Astrocyte (in vitro differentiated cells and primary cell): ENCODE measurements around the gene ITGBL1. TPM values are rescaled to one million over a fixed set of nuclear protein-coding genes. Genes with fewer than 3 reads are reported as not detected.

Experiments used
- DNase-seq: peaks from one replicate; pipeline ENCODE4 v3.0.0-alpha.2; 2010; ENCODE audit warnings: low read depth
- FAIRE-seq: peaks from 2 replicates; lab custom pipeline; 2011; peaks lifted over from hg19 to GRCh38; lab: Jason Lieb, UNC
- H2AFZ ChIP-seq: 2 replicates; pipeline ENCODE4 v1.6.0; 2012; ENCODE audit warnings: low read depth, low read length, inconsistent platforms
- H3K27ac ChIP-seq: 2 replicates; pipeline ENCODE4 v1.5.1; 2011; ENCODE audit warnings: low read depth, low read length, inconsistent platforms
- H3K27me3 ChIP-seq: 2 replicates; pipeline ENCODE4 v1.6.0; 2011; ENCODE audit warnings: low read length, inconsistent platforms; ENCODE audit not compliant: insufficient read depth
- H3K36me3 ChIP-seq: 2 replicates; pipeline ENCODE4 v1.5.1; 2011; ENCODE audit warnings: low read length, inconsistent platforms; ENCODE audit not compliant: insufficient read depth
- H3K4me1 ChIP-seq: 2 replicates; pipeline ENCODE4 v1.5.1; 2011; ENCODE audit warnings: low read length, inconsistent platforms; ENCODE audit not compliant: insufficient read depth
- H3K4me2 ChIP-seq: 2 replicates; pipeline ENCODE4 v1.6.0; 2012; ENCODE audit warnings: low read length, inconsistent platforms
- H3K4me3 ChIP-seq: 2 replicates; pipeline ENCODE4 v1.5.1; 2011; ENCODE audit warnings: low read depth, mild to moderate bottlenecking, low read length, inconsistent platforms; ENCODE audit not compliant: insufficient read depth
- H3K79me2 ChIP-seq: 2 replicates; pipeline ENCODE4 v1.6.0; 2012; ENCODE audit warnings: mild to moderate bottlenecking, low read length, inconsistent platforms; ENCODE audit not compliant: insufficient read depth
- H3K9ac ChIP-seq: 2 replicates; pipeline ENCODE4 v1.6.0; 2012; ENCODE audit warnings: mild to moderate bottlenecking, low read length, inconsistent platforms
- H3K9me3 ChIP-seq: 2 replicates; pipeline ENCODE4 v1.5.1; 2012; ENCODE audit warnings: low read depth, mild to moderate bottlenecking, low read length, inconsistent platforms; ENCODE audit not compliant: insufficient read depth
- H4K20me1 ChIP-seq: 2 replicates; pipeline ENCODE4 v1.6.0; 2012; ENCODE audit warnings: low read length, inconsistent platforms; ENCODE audit not compliant: insufficient read depth
- H3K27ac Mint-ChIP-seq: one replicate; pipeline ENCODE4 v1.8.0; 2021; ENCODE audit warnings: mild to moderate bottlenecking, mixed read lengths; ENCODE audit not compliant: unreplicated experiment
- H3K27me3 Mint-ChIP-seq: one replicate; pipeline ENCODE4 v1.8.0; 2021; ENCODE audit warnings: low read depth, mixed read lengths; ENCODE audit not compliant: unreplicated experiment
- H3K36me3 Mint-ChIP-seq: one replicate; pipeline ENCODE4 v1.8.0; 2021; ENCODE audit warnings: low read depth, mixed read lengths; ENCODE audit not compliant: unreplicated experiment
- H3K4me1 Mint-ChIP-seq: one replicate; pipeline ENCODE4 v1.8.0; 2021; ENCODE audit warnings: low read depth, mixed read lengths; ENCODE audit not compliant: unreplicated experiment
- H3K4me3 Mint-ChIP-seq: one replicate; pipeline ENCODE4 v1.8.0; 2021; ENCODE audit warnings: mild to moderate bottlenecking, moderate library complexity, mixed read lengths; ENCODE audit not compliant: unreplicated experiment
- H3K9me3 Mint-ChIP-seq: one replicate; pipeline ENCODE4 v1.8.0; 2021; ENCODE audit warnings: mild to moderate bottlenecking, mixed read lengths; ENCODE audit not compliant: unreplicated experiment
- EZH2 ChIP-seq: IDR thresholded peaks from 2 replicates; pipeline ENCODE4 v1.6.1; 2012; ENCODE audit warnings: mild to moderate bottlenecking, low read length, inconsistent platforms; ENCODE audit not compliant: insufficient read depth
- total RNA-seq: library from RNA; stranded (reverse); gene quantifications from 2 replicates; pipeline ENCODE4 v1.2.1, GENCODE V29; 2021
- TF ChIP-seq, protein P1 (sequence below): IDR thresholded peaks from 2 replicates; pipeline ENCODE4 v1.5.1; 2011; ENCODE audit warnings: low read depth, mild to moderate bottlenecking, inconsistent platforms, low read length, moderate library complexity; ENCODE audit not compliant: insufficient read depth

ITGBL1 gene
- total RNA-seq, 1 donor from 2014 or later = 0.14 TPM

DNA sequence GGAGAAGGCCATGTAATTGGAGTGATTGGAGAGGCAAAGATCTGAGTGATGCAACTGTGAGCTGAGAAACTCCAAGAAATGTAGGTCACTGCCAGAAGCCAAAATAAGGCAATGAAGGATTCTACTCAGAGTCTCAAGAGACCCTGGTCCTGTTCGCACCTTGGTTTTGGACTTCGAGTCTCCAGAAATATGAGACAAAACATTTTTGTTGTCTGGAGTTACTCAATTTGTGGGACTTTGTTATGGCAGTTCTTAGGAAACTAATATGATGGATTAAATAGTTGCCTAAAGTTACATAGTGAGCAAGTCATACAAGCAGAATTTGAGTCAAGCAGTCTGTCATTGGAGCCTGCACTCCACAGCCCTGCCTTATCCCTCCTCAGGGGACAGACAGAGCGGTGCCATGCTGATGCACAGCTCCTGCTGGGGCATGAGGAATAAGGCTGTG lies 104.2 kb downstream of the ITGBL1 start:
- Histone ChIP-seq H3K4me1 (no peaks in the 10 kb centered on the region), H3K9me3 (no peaks in the 10 kb centered on the region), H2AFZ (no peak overlapping the region), H3K4me2 (no peak overlapping the region), H3K9ac (no peak overlapping the region), H4K20me1 (no peaks in the 10 kb centered on the region), H3K36me3 (no peaks in the 10 kb centered on the region), H3K79me2 (no peaks in the 10 kb centered on the region), H3K4me3 (no peak overlapping the region), H3K27ac (no peak overlapping the region), H3K27me3 (no peaks in the 10 kb centered on the region)
- FAIRE-seq = no peak
- no peak for TF ChIP-seq EZH2
- TF ChIP-seq, protein P1, sequence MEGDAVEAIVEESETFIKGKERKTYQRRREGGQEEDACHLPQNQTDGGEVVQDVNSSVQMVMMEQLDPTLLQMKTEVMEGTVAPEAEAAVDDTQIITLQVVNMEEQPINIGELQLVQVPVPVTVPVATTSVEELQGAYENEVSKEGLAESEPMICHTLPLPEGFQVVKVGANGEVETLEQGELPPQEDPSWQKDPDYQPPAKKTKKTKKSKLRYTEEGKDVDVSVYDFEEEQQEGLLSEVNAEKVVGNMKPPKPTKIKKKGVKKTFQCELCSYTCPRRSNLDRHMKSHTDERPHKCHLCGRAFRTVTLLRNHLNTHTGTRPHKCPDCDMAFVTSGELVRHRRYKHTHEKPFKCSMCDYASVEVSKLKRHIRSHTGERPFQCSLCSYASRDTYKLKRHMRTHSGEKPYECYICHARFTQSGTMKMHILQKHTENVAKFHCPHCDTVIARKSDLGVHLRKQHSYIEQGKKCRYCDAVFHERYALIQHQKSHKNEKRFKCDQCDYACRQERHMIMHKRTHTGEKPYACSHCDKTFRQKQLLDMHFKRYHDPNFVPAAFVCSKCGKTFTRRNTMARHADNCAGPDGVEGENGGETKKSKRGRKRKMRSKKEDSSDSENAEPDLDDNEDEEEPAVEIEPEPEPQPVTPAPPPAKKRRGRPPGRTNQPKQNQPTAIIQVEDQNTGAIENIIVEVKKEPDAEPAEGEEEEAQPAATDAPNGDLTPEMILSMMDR = no peak
- no peak for DNase-seq
- Mint-ChIP-seq H3K27me3 (no peaks in the 10 kb centered on the region), H3K36me3 (no peaks in the 10 kb centered on the region), H3K9me3 (no peaks in the 10 kb centered on the region), H3K4me3 (no peak overlapping the region), H3K4me1 (peaks cover 22% of the 10 kb centered on the region), H3K27ac (no peak overlapping the region)

DNA sequence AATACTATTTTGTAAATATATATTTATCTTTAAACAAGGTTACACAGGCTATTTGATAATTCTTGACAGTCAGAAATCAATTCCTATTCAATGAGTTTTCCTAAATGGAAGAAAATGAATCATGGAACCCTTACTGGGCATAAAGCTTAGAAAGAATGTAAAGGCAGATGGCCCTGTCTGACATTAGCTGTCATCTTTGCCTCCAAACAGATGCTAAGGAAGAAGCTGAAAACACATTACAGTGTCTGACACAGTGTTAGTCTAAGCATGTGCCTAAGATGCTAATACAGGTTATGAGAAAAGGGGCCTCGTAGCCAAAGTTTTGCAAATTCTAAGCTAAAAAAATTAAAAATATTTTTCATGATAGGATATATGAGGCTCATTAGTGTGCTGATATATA lies 112.8 kb downstream of the ITGBL1 start:
- Histone ChIP-seq H3K27ac (no peak overlapping the region), H4K20me1 (no peaks in the 10 kb centered on the region), H3K27me3 (no peaks in the 10 kb centered on the region), H3K79me2 (no peaks in the 10 kb centered on the region), H3K36me3 (no peaks in the 10 kb centered on the region), H2AFZ (no peak overlapping the region), H3K4me3 (no peak overlapping the region), H3K9me3 (no peaks in the 10 kb centered on the region), H3K4me1 (no peaks in the 10 kb centered on the region), H3K4me2 (no peak overlapping the region), H3K9ac (no peak overlapping the region)
- no peak overlapping the region for H3K27ac Mint-ChIP-seq
- FAIRE-seq (no peak), DNase-seq (no peak)
- no peak overlapping the region for H3K4me3 Mint-ChIP-seq
- TF ChIP-seq, protein P1 = no peak
- no peak for TF ChIP-seq EZH2
- H3K36me3 Mint-ChIP-seq = no peaks in the 10 kb centered on the region
- H3K27me3 Mint-ChIP-seq = no peaks in the 10 kb centered on the region
- H3K9me3 Mint-ChIP-seq = no peaks in the 10 kb centered on the region
- no peaks in the 10 kb centered on the region for H3K4me1 Mint-ChIP-seq

DNA sequence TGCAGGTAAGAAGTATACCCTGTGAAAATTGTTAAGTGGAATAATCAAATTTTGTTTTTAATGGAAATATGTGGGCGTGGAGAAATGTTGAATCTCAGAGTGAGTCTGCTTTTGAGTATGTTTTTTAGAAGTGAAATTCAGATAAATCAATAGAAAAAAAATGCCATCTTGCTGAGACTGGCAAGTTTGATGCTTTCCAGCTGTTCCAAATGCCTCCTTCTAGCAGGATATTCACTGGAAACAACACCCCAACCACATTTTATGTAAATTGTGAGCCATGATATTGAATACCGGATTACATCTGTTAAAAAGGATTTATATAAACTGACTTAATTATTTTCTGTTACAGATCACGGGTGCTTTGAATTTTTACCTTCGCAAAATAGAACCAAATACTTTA lies 115.4 kb downstream of the ITGBL1 start:
- FAIRE-seq = no peak
- Mint-ChIP-seq H3K4me3 (no peak overlapping the region), H3K4me1 (peaks cover 5% of the 10 kb centered on the region), H3K36me3 (no peaks in the 10 kb centered on the region), H3K27ac (no peak overlapping the region), H3K27me3 (no peaks in the 10 kb centered on the region), H3K9me3 (no peaks in the 10 kb centered on the region)
- Histone ChIP-seq H3K27me3 (no peaks in the 10 kb centered on the region), H3K4me1 (peaks cover 3% of the 10 kb centered on the region), H4K20me1 (no peaks in the 10 kb centered on the region), H3K27ac (no peak overlapping the region), H3K4me3 (no peak overlapping the region), H3K9me3 (no peaks in the 10 kb centered on the region), H2AFZ (no peak overlapping the region), H3K79me2 (no peaks in the 10 kb centered on the region), H3K4me2 (no peak overlapping the region), H3K9ac (no peak overlapping the region), H3K36me3 (no peaks in the 10 kb centered on the region)
- no peak for DNase-seq
- TF ChIP-seq, protein P1 = no peak
- no peak for TF ChIP-seq EZH2
